Stomach (tissue), 4 donors: Measurements from ENCODE around the gene SLC2A4.

Experiments
- CTCF ChIP-seq, 7 experiments: fragments of 450-650 bp in 4 of 7; fragments of 200-600 bp in 3 of 7; sonication (generic) in 3 of 7; IDR thresholded peaks; one replicate each; pipeline ENCODE4 v1.5.1; 2016 to 2019; ENCODE audit warnings: antibody characterized with exemption in 7 of 7, control low read depth in 2 of 7, mild to moderate bottlenecking in 1 of 7
- EP300 ChIP-seq: sonication (generic); formaldehyde crosslinking; IDR thresholded peaks from one replicate; pipeline ENCODE4 v1.6.1; 2017; ENCODE audit warnings: antibody characterized with exemption
- POLR2A ChIP-seq, 4 donors: fragments of 450-650 bp; IDR thresholded peaks; one replicate each; pipeline ENCODE4 v1.6.1; 2016; ENCODE audit warnings: antibody characterized with exemption in 4 of 4, control low read depth in 2 of 4, mild to moderate bottlenecking in 1 of 4, moderate library complexity in 1 of 4
- POLR2AphosphoS5 ChIP-seq, 3 donors: sonication (generic); formaldehyde crosslinking; IDR thresholded peaks; one replicate each; pipeline ENCODE4 v1.6.1; 2016; ENCODE audit warnings: antibody characterized with exemption in 3 of 3

- TF ChIP-seq POLR2AphosphoS5 (IDR thresholded peaks at IDR 0.05), result no peak
- TF ChIP-seq CTCF (IDR thresholded peaks at IDR 0.05), result no peak
- TF ChIP-seq POLR2A (IDR thresholded peaks at IDR 0.05), result no peak
- TF ChIP-seq EP300, result no peak
Measured at GRCh38 chr17:7262192-7262934, 19.2 kb upstream of the SLC2A4 start, which contains the start of gene CLDN7.
